Upper lobe of left lung (tissue), 6 donors: Measurements from ENCODE around the gene CCDC107. TPM values are rescaled to one million over a fixed set of nuclear protein-coding genes. Genes with fewer than 3 reads are reported as not detected.

Experiments
- ATAC-seq, 2 donors: fragments of 200-7000 bp; cut with Tn5 transposase; one replicate each; pipeline ENCODE4 v1.9.1; 2022; ENCODE audit warnings: mild to moderate bottlenecking in 2 of 2, moderate library complexity in 2 of 2; ENCODE audit not compliant: low FRiP score in 2 of 2
- DNase-seq, 2 donors: peaks; one replicate each; pipeline ENCODE4 v3.0.0-alpha.2; 2019 to 2020
- H3K27ac ChIP-seq, 4 donors: fragments of 200-600 bp; sonication (generic); one replicate each; pipeline ENCODE4 v1.5.1; 2016 to 2019
- H3K27me3 ChIP-seq, 4 donors: fragments of 200-600 bp; sonication (generic); one replicate each; pipeline ENCODE4 v1.5.1; 2017 to 2019
- H3K36me3 ChIP-seq, 4 donors: fragments of 200-600 bp; sonication (generic); one replicate each; pipeline ENCODE4 v1.5.1; 2016 to 2019
- H3K4me1 ChIP-seq, 4 donors: fragments of 200-600 bp; sonication (generic); one replicate each; pipeline ENCODE4 v1.5.1; 2018 to 2019
- H3K4me3 ChIP-seq, 4 donors: fragments of 200-600 bp; sonication (generic); one replicate each; pipeline ENCODE4 v1.5.1; 2017 to 2019; ENCODE audit warnings: mild to moderate bottlenecking in 2 of 4, moderate library complexity in 1 of 4
- H3K9me3 ChIP-seq, 4 donors: fragments of 200-600 bp; sonication (generic); one replicate each; pipeline ENCODE4 v1.5.1; 2018 to 2019
- CTCF ChIP-seq, 6 experiments: fragments of 450-650 bp in 4 of 6; fragments of 200-600 bp in 2 of 6; sonication (generic) in 2 of 6; IDR thresholded peaks; one replicate each; pipeline ENCODE4 v1.5.1; 2016 to 2019; ENCODE audit warnings: antibody characterized with exemption in 6 of 6
- EP300 ChIP-seq, 4 donors: sonication (generic); formaldehyde crosslinking; IDR thresholded peaks; one replicate each; pipeline ENCODE4 v1.5.1; 2017; ENCODE audit warnings: antibody characterized with exemption in 4 of 4, control low read depth in 2 of 4
- POLR2A ChIP-seq, 4 donors: fragments of 450-650 bp; IDR thresholded peaks; one replicate each; pipeline ENCODE4 v1.5.1; 2016 to 2017; ENCODE audit warnings: antibody characterized with exemption in 4 of 4, mild to moderate bottlenecking in 2 of 4
- POLR2AphosphoS5 ChIP-seq, 2 donors: sonication (generic); formaldehyde crosslinking; IDR thresholded peaks; one replicate each; pipeline ENCODE4 v1.5.1; 2017; ENCODE audit warnings: antibody characterized with exemption in 2 of 2
- WGBS, 2 donors: methylation state at CpG; one replicate each; pipeline ENCODE4 v1.1.5; 2017 to 2018; 5-methylcytosine and 5-hydroxymethylcytosine counted together
- total RNA-seq, 6 donors: library from RNA; depleted of rRNA in 4 of 6; stranded (reverse); fragments of >200 nt in 4 of 6; gene quantifications; one replicate each; pipeline versions ENCODE4 v1.1.0 to v1.2.1, GENCODE V29; 2016 to 2021
- donor health status: DM: no; HTN: no; CAD: no; lungs with moderate emphysema.
- donor health status: DM: no; HTN: yes; CAD: no; lungs with severe emphysema.

Gene CCDC107
- total RNA-seq, 6 donors from 2014 or later = 17.8 to 49.4 (median 35.1) TPM

DNA sequence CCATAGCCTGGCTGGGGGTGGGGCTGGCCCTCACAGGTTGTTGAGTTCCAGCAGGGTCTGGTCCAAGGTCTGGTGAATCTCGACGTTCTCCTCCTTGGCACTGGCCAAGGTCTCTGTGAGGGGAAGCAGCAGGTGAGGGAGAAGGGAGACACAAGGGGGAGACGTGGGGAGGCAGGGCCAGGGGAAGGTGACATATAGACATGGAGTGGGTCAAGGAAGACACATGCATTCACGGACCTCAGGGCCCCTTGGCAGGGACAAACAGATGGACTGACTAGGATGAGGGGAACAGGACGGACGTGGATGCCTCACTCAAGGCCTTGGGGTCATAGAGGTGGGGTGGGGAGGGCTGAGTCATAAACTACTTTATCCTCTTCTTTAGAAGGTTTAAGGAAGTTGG, 24.0 kb downstream of the CCDC107 start:
- no peak for ATAC-seq
- H3K27ac ChIP-seq = no peak overlapping the region

GRCh38 chr9:35682520-35683315, 24.6 kb downstream of the CCDC107 start:
- H3K36me3 ChIP-seq = peaks cover 0 to 30% (median 12%) of the 10 kb centered on the region in 4 donors
- H3K9me3 ChIP-seq = no peaks in the 10 kb centered on the region
- DNase-seq (peak in 1 of 2 donors; percentile 30), ATAC-seq (no peak)
- H3K4me1 ChIP-seq = peaks cover 0 to 21% (median 6%) of the 10 kb centered on the region in 4 donors
- no peak overlapping the region for H3K27ac ChIP-seq
- no peaks in the 10 kb centered on the region for H3K27me3 ChIP-seq
- no peak for TF ChIP-seq CTCF (IDR thresholded peaks at IDR 0.05)
- TF ChIP-seq POLR2A (IDR thresholded peaks at IDR 0.05) = no peak
- TF ChIP-seq EP300 (IDR thresholded peaks at IDR 0.05) = no peak
- no peak for TF ChIP-seq POLR2AphosphoS5 (IDR thresholded peaks at IDR 0.05)
- 82 to 86% methylated on average over 10 of the region's 10 CpGs for WGBS, 2 donors
- no peak overlapping the region for H3K4me3 ChIP-seq

More for the DNA sequence above, 24.0 kb downstream of the CCDC107 start:
- peaks cover 0 to 30% (median 12%) of the 10 kb centered on the region in 4 donors for H3K36me3 ChIP-seq
- TF ChIP-seq CTCF (IDR thresholded peaks at IDR 0.05) = no peak
- TF ChIP-seq EP300 (IDR thresholded peaks at IDR 0.05) = no peak
- TF ChIP-seq POLR2A (IDR thresholded peaks at IDR 0.05) = no peak
- no peak for TF ChIP-seq POLR2AphosphoS5 (IDR thresholded peaks at IDR 0.05)
- no peaks in the 10 kb centered on the region for H3K9me3 ChIP-seq
- H3K4me1 ChIP-seq = peaks cover 0 to 21% (median 6%) of the 10 kb centered on the region in 4 donors
- 91 to 94% methylated on average over 6 of the region's 6 CpGs for WGBS, 2 donors
- no peaks in the 10 kb centered on the region for H3K27me3 ChIP-seq
- H3K4me3 ChIP-seq = no peak overlapping the region
- no peak for DNase-seq

DNA sequence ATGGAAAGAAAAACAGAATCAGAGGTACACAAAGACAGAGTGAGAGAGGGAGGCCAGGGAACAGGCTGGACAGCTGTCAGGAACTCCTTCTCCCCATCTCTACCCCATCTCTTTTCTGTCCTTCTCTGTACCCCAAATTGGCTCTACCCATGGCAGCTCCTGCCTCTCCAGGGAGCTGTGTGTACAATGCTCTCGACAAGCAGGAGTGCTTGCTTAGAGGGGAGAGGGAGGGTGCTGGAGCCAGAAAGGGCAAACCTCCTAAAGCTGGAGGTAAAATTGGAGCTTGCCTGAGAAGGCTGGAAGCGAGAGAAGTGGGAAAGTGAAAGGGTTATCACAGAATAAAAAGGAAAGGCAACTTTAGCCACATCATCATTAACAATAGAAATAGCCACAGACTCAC, 25.2 kb downstream of the CCDC107 start:
- no peaks in the 10 kb centered on the region for H3K27me3 ChIP-seq
- H3K27ac ChIP-seq = no peak overlapping the region
- H3K36me3 ChIP-seq = peaks cover 0 to 30% (median 13%) of the 10 kb centered on the region in 4 donors
- DNase-seq (no peak), ATAC-seq (no peak)
- TF ChIP-seq CTCF (IDR thresholded peaks at IDR 0.05) (no peak), POLR2AphosphoS5 (IDR thresholded peaks at IDR 0.05) (no peak), EP300 (IDR thresholded peaks at IDR 0.05) (no peak), POLR2A (IDR thresholded peaks at IDR 0.05) (no peak)
- H3K9me3 ChIP-seq = no peaks in the 10 kb centered on the region
- H3K4me1 ChIP-seq = peaks cover 0 to 21% (median 6%) of the 10 kb centered on the region in 4 donors
- WGBS, 2 donors = 67 to 72% methylated on average over 2 of the region's 2 CpGs
- no peak overlapping the region for H3K4me3 ChIP-seq

DNA sequence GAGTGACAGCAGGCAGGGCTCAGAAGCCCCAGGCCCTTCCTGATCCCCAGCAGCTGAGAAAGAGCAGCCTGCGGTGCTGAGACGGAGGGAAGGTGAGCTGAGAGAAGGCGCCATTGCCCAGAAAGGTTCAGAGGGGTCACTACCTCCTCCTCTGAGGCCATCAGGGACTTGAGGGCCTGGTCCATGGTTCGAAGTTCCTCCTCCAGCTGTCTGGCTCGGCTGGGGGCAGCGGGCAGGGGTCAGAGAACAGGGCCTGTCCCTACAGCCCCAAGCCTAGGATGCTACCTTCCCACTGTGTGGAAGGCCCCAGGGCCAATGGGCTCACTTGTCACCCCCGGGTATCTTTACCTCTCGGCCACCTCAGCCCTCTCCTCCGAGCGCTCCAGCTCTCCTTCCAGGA, 26.8 kb downstream of the CCDC107 start:
- Histone ChIP-seq H3K9me3 (no peaks in the 10 kb centered on the region), H3K4me1 (peaks cover 0 to 28% (median 9%) of the 10 kb centered on the region in 4 donors), H3K36me3 (peaks cover 0 to 30% (median 13%) of the 10 kb centered on the region in 4 donors), H3K27ac (no peak overlapping the region), H3K27me3 (no peaks in the 10 kb centered on the region), H3K4me3 (no peak overlapping the region)
- whole genome bisulfite sequencing, 2 donors = 88 to 96% methylated on average over 8 to 10 of the region's 10 CpGs
- DNase-seq = peak in 1 of 2 donors; percentile 57
- ATAC-seq = no peak
- TF ChIP-seq POLR2A (IDR thresholded peaks at IDR 0.05) (no peak), EP300 (IDR thresholded peaks at IDR 0.05) (no peak), POLR2AphosphoS5 (IDR thresholded peaks at IDR 0.05) (no peak), CTCF (IDR thresholded peaks at IDR 0.05) (no peak)
